Measurements from ENCODE around the gene LRRIQ1. TPM values are rescaled to one million over a fixed set of nuclear protein-coding genes. Genes with fewer than 3 reads are reported as not detected.

The LRRIQ1 gene
- total and polyA plus RNA-seq, 4 donors: 0.05 to 0.08 TPM; not detected in 2

- DNase-seq (ENCODE audit: low spot score): no peak
- Histone ChIP-seq H3K27me3 (ENCODE audit: control insufficient read depth in 4 of 4, insufficient read depth in 4 of 4, low read length in 3 of 4) (no peaks in the 10 kb centered on the region), H3K4me1 (ENCODE audit: control insufficient read depth in 4 of 4, insufficient read depth in 4 of 4, low read length in 3 of 4) (no peaks in the 10 kb centered on the region), H3K27ac (ENCODE audit: low read depth in 1 of 2, low read length in 2 of 2) (no peak overlapping the region), H3K36me3 (ENCODE audit: control insufficient read depth in 4 of 4, insufficient read depth in 3 of 4, low read depth in 1 of 4, low read length in 3 of 4) (no peaks in the 10 kb centered on the region), H3K4me3 (ENCODE audit: low read depth in 1 of 3, low read length in 3 of 3) (no peak overlapping the region), H3K9ac (ENCODE audit: low read depth in 1 of 2, low read length in 2 of 2) (no peak overlapping the region), H3K9me3 (ENCODE audit: control insufficient read depth in 4 of 4, low read length in 3 of 4) (no peaks in the 10 kb centered on the region)
- no peak for TF ChIP-seq NR2F2 (IDR thresholded peaks at IDR 0.05)
- no peak for TF ChIP-seq RAD21 (IDR thresholded peaks at IDR 0.05)
- no peak for TF ChIP-seq YY1 (IDR thresholded peaks at IDR 0.05)
- no peak for TF ChIP-seq EGR1 (IDR thresholded peaks at IDR 0.05; ENCODE audit: low read depth in 2 of 2)
- TF ChIP-seq HNF4A (conservative IDR thresholded peaks at IDR 0.05): no peak
- no peak for TF ChIP-seq GABPA (IDR thresholded peaks at IDR 0.05 in 1 of 2, conservative IDR thresholded peaks at IDR 0.05 in 1 of 2)
- no peak for TF ChIP-seq RXRA (IDR thresholded peaks at IDR 0.05)
- no peak for TF ChIP-seq REST (IDR thresholded peaks at IDR 0.05)
- no peak for TF ChIP-seq ZBTB33 (IDR thresholded peaks at IDR 0.05)
- no peak for TF ChIP-seq HNF4G (IDR thresholded peaks at IDR 0.05)
- no peak for TF ChIP-seq FOXA2 (IDR thresholded peaks at IDR 0.05)
- no peak for TF ChIP-seq MAX (IDR thresholded peaks at IDR 0.05)
- TF ChIP-seq ATF3 (IDR thresholded peaks at IDR 0.05): no peak
Measured at GRCh38 chr12:85043829-85044228, 7.7 kb downstream of the LRRIQ1 start.

- Histone ChIP-seq H3K27me3 (ENCODE audit: control insufficient read depth in 4 of 4, insufficient read depth in 4 of 4, low read length in 3 of 4) (no peaks in the 10 kb centered on the region), H3K36me3 (ENCODE audit: control insufficient read depth in 4 of 4, insufficient read depth in 3 of 4, low read depth in 1 of 4, low read length in 3 of 4) (no peaks in the 10 kb centered on the region), H3K9ac (ENCODE audit: low read depth in 1 of 2, low read length in 2 of 2) (no peak overlapping the region), H3K4me3 (ENCODE audit: low read depth in 1 of 3, low read length in 3 of 3) (no peak overlapping the region), H3K9me3 (ENCODE audit: control insufficient read depth in 4 of 4, low read length in 3 of 4) (no peaks in the 10 kb centered on the region), H3K27ac (ENCODE audit: low read depth in 1 of 2, low read length in 2 of 2) (no peak overlapping the region), H3K4me1 (ENCODE audit: control insufficient read depth in 4 of 4, insufficient read depth in 4 of 4, low read length in 3 of 4) (no peaks in the 10 kb centered on the region)
- TF ChIP-seq YY1 (IDR thresholded peaks at IDR 0.05) (no peak), SP1 (IDR thresholded peaks at IDR 0.05) (no peak), HNF4G (IDR thresholded peaks at IDR 0.05) (no peak), FOXA1 (IDR thresholded peaks at IDR 0.05) (peak; percentile 19), FOXA2 (IDR thresholded peaks at IDR 0.05) (peak; percentile 43), RAD21 (IDR thresholded peaks at IDR 0.05) (peak; percentile 63 to 71), CTCF (IDR thresholded peaks at IDR 0.05; ENCODE audit: low read depth, low read length, missing input control) (peak; percentile 68), EGR1 (IDR thresholded peaks at IDR 0.05; ENCODE audit: low read depth in 2 of 2) (no peak), REST (IDR thresholded peaks at IDR 0.05) (no peak), HNF4A (conservative IDR thresholded peaks at IDR 0.05) (no peak)
- WGBS: 40% methylated on average over 2 of the region's 2 CpGs
- DNase-seq (ENCODE audit: low spot score): no peak
Measured at GRCh38 chr12:85057370-85057963, 21.3 kb downstream of the LRRIQ1 start.

All from liver (tissue), 9 donors.